ENCODE measurements around the gene GP1BA.

DNA sequence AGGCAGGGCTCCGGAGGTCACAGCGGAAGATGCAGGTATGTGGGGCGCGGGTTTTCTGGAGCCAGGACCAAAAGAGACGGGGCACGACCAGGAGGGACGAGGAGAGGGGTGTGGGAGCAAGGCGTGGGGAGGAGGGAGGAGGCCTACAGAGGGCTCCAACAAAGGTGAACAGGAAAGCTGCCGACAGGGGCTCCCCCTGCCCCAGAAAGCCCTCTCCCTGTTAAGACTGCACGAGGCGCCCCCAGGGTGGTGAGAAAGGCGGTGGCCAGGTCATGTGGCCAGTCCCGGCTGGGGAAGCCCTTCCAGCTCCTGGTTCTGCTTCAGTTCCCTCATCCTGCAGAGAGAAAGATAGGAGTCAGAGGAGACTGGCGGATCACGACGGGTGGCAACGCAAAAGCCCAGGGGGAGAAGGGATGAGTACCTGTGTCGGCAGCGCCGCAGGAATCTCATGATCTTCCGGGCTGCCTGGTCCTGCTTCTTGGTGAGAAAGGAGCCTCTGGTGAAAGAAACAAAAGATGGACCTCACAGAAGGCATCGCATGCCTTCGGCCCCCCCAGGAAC lies 36.5 kb downstream of the GP1BA start:
- TF ChIP-seq POLR2AphosphoS5 (IDR thresholded peaks at IDR 0.05) (no peak), POLR2A (IDR thresholded peaks at IDR 0.05) (no peak)
- TF ChIP-seq, protein P1, sequence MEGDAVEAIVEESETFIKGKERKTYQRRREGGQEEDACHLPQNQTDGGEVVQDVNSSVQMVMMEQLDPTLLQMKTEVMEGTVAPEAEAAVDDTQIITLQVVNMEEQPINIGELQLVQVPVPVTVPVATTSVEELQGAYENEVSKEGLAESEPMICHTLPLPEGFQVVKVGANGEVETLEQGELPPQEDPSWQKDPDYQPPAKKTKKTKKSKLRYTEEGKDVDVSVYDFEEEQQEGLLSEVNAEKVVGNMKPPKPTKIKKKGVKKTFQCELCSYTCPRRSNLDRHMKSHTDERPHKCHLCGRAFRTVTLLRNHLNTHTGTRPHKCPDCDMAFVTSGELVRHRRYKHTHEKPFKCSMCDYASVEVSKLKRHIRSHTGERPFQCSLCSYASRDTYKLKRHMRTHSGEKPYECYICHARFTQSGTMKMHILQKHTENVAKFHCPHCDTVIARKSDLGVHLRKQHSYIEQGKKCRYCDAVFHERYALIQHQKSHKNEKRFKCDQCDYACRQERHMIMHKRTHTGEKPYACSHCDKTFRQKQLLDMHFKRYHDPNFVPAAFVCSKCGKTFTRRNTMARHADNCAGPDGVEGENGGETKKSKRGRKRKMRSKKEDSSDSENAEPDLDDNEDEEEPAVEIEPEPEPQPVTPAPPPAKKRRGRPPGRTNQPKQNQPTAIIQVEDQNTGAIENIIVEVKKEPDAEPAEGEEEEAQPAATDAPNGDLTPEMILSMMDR (IDR thresholded peaks at IDR 0.05): no peak

Data from gastroesophageal sphincter (tissue), 3 donors.